ENCODE data around the gene BRWD1. TPM values are rescaled to one million over a fixed set of nuclear protein-coding genes. Genes with fewer than 3 reads are reported as not detected.

BRWD1 gene
- total and polyA plus RNA-seq, 2 experiments from 2014 or later: 32.6 to 62.8 TPM

GRCh38 chr21:39218082-39218409, 95.4 kb downstream of the BRWD1 start:
- no peaks in the 10 kb centered on the region for H3K9me3 ChIP-seq (ENCODE audit: low read depth)
- no peaks in the 10 kb centered on the region for H3K27me3 ChIP-seq
- TF ChIP-seq CTCF (IDR thresholded peaks at IDR 0.05; ENCODE audit: low read depth, low read length): no peak
- H3K27ac ChIP-seq: no peak overlapping the region
- H3K36me3 ChIP-seq: peaks cover 25% of the 10 kb centered on the region
- H3K4me1 ChIP-seq (ENCODE audit: low read depth): peaks cover 20% of the 10 kb centered on the region
- no peak overlapping the region for H3K4me3 ChIP-seq
- no peak for DNase-seq (ENCODE audit: low read depth in 1 of 2, low spot score in 1 of 2)

DNA sequence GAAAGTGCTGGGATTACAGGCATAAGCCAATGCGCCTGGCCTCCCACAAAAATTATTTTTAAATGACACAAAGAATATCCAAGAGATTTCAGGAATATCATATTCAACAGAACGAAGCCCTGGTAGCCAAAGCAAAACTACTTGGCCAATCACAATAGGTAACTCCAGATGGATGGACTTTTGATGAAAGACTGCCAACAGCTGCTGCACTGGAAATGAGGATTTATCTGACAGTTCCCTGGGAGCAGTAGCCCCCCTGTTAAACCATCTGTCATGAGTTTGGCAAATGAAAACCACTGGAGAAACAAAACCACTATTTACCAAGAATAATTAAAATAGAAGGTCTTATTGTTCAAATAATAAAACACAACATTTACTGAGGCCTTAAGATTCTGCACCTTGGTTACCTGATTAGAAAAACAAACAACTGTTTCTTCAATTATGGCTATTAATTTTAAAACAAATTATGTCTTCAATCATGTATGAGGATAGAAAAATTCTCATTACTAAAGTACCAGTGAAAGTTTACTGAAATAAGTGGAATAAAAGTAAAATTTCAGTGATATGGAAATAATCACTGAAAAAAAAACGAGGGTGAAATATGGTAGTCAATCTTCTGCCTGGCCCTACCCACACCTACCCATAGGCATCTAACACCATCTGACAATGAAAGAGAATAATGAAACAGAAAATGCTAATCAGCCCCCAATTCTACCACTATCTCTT, 95.9 kb downstream of the BRWD1 start:
- no peaks in the 10 kb centered on the region for H3K9me3 ChIP-seq (ENCODE audit: low read depth)
- no peaks in the 10 kb centered on the region for H3K27me3 ChIP-seq
- H3K4me3 ChIP-seq: no peak overlapping the region
- no peak for TF ChIP-seq CTCF (IDR thresholded peaks at IDR 0.05; ENCODE audit: low read depth, low read length)
- DNase-seq (ENCODE audit: low read depth in 1 of 2, low spot score in 1 of 2): no peak
- peaks cover 23% of the 10 kb centered on the region for H3K36me3 ChIP-seq
- H3K4me1 ChIP-seq (ENCODE audit: low read depth): peaks cover 20% of the 10 kb centered on the region
- no peak overlapping the region for H3K27ac ChIP-seq

DNA sequence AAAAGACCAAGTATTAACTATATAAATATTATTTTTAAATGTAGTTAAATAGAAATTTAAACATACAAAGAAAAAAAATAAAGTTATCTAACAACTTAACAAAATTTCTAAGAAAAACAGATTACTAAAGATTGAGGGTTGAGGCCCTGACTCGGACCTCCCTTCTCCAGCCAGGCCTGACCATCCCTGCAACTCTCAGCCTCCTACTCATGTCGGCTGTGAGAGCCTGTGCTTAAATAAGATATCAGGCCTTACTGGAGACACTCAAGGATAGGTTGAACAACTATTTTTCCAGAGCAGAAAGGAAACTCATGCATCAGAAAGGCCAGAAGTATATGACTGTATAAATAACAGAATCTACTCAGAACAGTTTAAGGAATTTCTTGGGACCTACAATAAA, 97.1 kb downstream of the BRWD1 start:
- H3K4me3 ChIP-seq: no peak overlapping the region
- DNase-seq (ENCODE audit: low read depth in 1 of 2, low spot score in 1 of 2): peak in 1 of 2 donors; percentile 22
- H3K27ac ChIP-seq: peak overlapping the region; percentile 77
- TF ChIP-seq CTCF (IDR thresholded peaks at IDR 0.05; ENCODE audit: low read depth, low read length): no peak
- no peaks in the 10 kb centered on the region for H3K9me3 ChIP-seq (ENCODE audit: low read depth)
- peaks cover 14% of the 10 kb centered on the region for H3K4me1 ChIP-seq (ENCODE audit: low read depth)
- H3K27me3 ChIP-seq: no peaks in the 10 kb centered on the region
- H3K36me3 ChIP-seq: peaks cover 21% of the 10 kb centered on the region

GRCh38 chr21:39215078-39215477, 98.4 kb downstream of the BRWD1 start:
- Histone ChIP-seq H3K27ac (no peak overlapping the region), H3K36me3 (peaks cover 28% of the 10 kb centered on the region), H3K9me3 (ENCODE audit: low read depth) (no peaks in the 10 kb centered on the region), H3K4me3 (no peak overlapping the region), H3K4me1 (ENCODE audit: low read depth) (peaks cover 5% of the 10 kb centered on the region), H3K27me3 (no peaks in the 10 kb centered on the region)
- DNase-seq (ENCODE audit: low read depth in 1 of 2, low spot score in 1 of 2): no peak
- no peak for TF ChIP-seq CTCF (IDR thresholded peaks at IDR 0.05; ENCODE audit: low read depth, low read length)

DNA sequence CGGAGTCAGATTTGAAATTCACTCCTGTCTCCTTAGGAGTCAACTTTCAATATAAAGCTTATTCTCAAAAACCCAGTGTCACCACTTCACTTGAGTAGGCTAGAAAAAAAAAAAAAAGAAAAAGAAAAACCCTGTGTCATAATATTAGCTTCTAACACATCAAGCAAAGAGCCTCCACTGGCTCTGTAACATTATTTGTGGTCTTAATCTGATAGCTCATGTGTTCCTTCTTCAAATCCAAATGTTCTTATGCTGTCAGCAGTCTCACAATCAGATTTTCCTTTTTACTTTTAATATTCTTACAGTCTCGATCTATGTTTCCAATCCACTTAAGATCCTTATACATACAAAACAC, 104.1 kb downstream of the BRWD1 start:
- Histone ChIP-seq H3K36me3 (peaks cover 48% of the 10 kb centered on the region), H3K27ac (peak overlapping the region; percentile 9), H3K4me3 (no peak overlapping the region), H3K4me1 (ENCODE audit: low read depth) (peaks cover 8% of the 10 kb centered on the region), H3K9me3 (ENCODE audit: low read depth) (no peaks in the 10 kb centered on the region), H3K27me3 (no peaks in the 10 kb centered on the region)
- no peak for DNase-seq (ENCODE audit: low read depth in 1 of 2, low spot score in 1 of 2)
- TF ChIP-seq CTCF (IDR thresholded peaks at IDR 0.05; ENCODE audit: low read depth, low read length): no peak
